ENCODE data around the gene ENTPD8. TPM values are rescaled to one million over a fixed set of nuclear protein-coding genes. Genes with fewer than 3 reads are reported as not detected.

ENTPD8 gene
- total RNA-seq, 2 experiments from 2014 or later: not detected

GRCh38 chr9:137460363-137461315 lies 19.5 kb upstream of the ENTPD8 start:
- no peaks in the 10 kb centered on the region for H3K9me2 ChIP-seq (ENCODE audit: insufficient read depth, low read length)
- no peaks in the 10 kb centered on the region for H3K9me3 ChIP-seq (ENCODE audit: low read length)
- DNase-seq (ENCODE audit: low spot score): no peak
- H3K4me2 ChIP-seq (ENCODE audit: low read length): peak overlapping the region; percentile 53; the same call in 1 of the 2 replicates
- no peak overlapping the region for H2AFZ ChIP-seq (ENCODE audit: low read length)
- no peaks in the 10 kb centered on the region for H3K36me3 ChIP-seq (ENCODE audit: insufficient read depth, low read length)
- BruUV-seq (replicated peaks): no TSS peak
- H3K27ac ChIP-seq (ENCODE audit: low read depth, low read length, poor library complexity, severe bottlenecking): no peak overlapping the region
- intact Hi-C loops (cut with micrococcal nuclease; ENCODE audit: unreplicated experiment): no loop called here
- ChIA-PET POLR2A (no interaction called here), CTCF (ENCODE audit: unreplicated experiment) (no interaction called here)
- no peaks in the 10 kb centered on the region for H3K79me2 ChIP-seq (ENCODE audit: insufficient read depth, low read depth, low read length)
- TF ChIP-seq EZH2phosphoT487 (IDR thresholded peaks at IDR 0.05; ENCODE audit: borderline replicate concordance, low read depth, low read length) (no peak), CTCF (conservative IDR thresholded peaks at IDR 0.05; ENCODE audit: low read length) (no peak)
- no peaks in the 10 kb centered on the region for H4K20me1 ChIP-seq (ENCODE audit: insufficient read depth, low read length)
- H3K4me3 ChIP-seq (ENCODE audit: low read depth, low read length, poor library complexity, severe bottlenecking): no peak overlapping the region
- H3K4me1 ChIP-seq (ENCODE audit: insufficient read depth, low read length, poor library complexity, severe bottlenecking): peaks cover 34% of the 10 kb centered on the region

GRCh38 chr9:137459601-137460362 lies 18.6 kb upstream of the ENTPD8 start:
- intact Hi-C loops (cut with micrococcal nuclease; ENCODE audit: unreplicated experiment): no loop called here
- no peak for DNase-seq (ENCODE audit: low spot score)
- no peaks in the 10 kb centered on the region for H3K79me2 ChIP-seq (ENCODE audit: insufficient read depth, low read depth, low read length)
- H3K36me3 ChIP-seq (ENCODE audit: insufficient read depth, low read length): no peaks in the 10 kb centered on the region
- peak overlapping the region; percentile 68 for H3K4me2 ChIP-seq (ENCODE audit: low read length)
- no peaks in the 10 kb centered on the region for H4K20me1 ChIP-seq (ENCODE audit: insufficient read depth, low read length)
- no peaks in the 10 kb centered on the region for H3K9me2 ChIP-seq (ENCODE audit: insufficient read depth, low read length)
- peaks cover 36% of the 10 kb centered on the region for H3K4me1 ChIP-seq (ENCODE audit: insufficient read depth, low read length, poor library complexity, severe bottlenecking)
- H2AFZ ChIP-seq (ENCODE audit: low read length): peak overlapping the region; percentile 62; the same call in 1 of the 2 replicates
- no peak for TF ChIP-seq EZH2phosphoT487 (IDR thresholded peaks at IDR 0.05; ENCODE audit: borderline replicate concordance, low read depth, low read length)
- TF ChIP-seq CTCF (conservative IDR thresholded peaks at IDR 0.05; ENCODE audit: low read length): no peak
- no peaks in the 10 kb centered on the region for H3K9me3 ChIP-seq (ENCODE audit: low read length)
- CTCF ChIA-PET (ENCODE audit: unreplicated experiment): no interaction called here
- peak overlapping the region; percentile 32 for H3K27ac ChIP-seq (ENCODE audit: low read depth, low read length, poor library complexity, severe bottlenecking)
- no TSS peak for BruUV-seq (replicated peaks)
- H3K4me3 ChIP-seq (ENCODE audit: low read depth, low read length, poor library complexity, severe bottlenecking): peak overlapping the region; percentile 77
- POLR2A ChIA-PET: no interaction called here
